ENCODE measurements around the gene GNAL.

GRCh38 chr18:11658989-11659388 lies 30.1 kb upstream of the GNAL start:
- TF ChIP-seq CTCF (IDR thresholded peaks at IDR 0.05; ENCODE audit: low read depth, low read length) (no peak), MYC (IDR thresholded peaks at IDR 0.05; ENCODE audit: low read depth, low read length) (no peak), POLR2A (IDR thresholded peaks at IDR 0.05; ENCODE audit: extremely low read depth, insufficient read length) (no peak), MAX (IDR thresholded peaks at IDR 0.05; ENCODE audit: low read depth, low read length) (no peak)

Measured in NB4 (cell line).